GM21529 (cell line): ENCODE data around the gene DPPA5.
"Not testable (repeated sequence)": the region's sequence is repeated elsewhere in the genome, so short reads cannot be mapped to it uniquely, and the experiment has no call there.

Source experiments
- ATAC-seq: cut with Tn5 transposase; IDR thresholded peaks from one replicate; pipeline ENCODE4 v1.9.1; 2021; ENCODE audit not compliant: unreplicated experiment

Gene DPPA5

GRCh38 chr6:73364549-73364948 is 10.5 kb upstream of the DPPA5 start:
- no peak for ATAC-seq

GRCh38 chr6:73364121-73364520 is 10.0 kb upstream of the DPPA5 start:
- no peak for ATAC-seq

- no peak for ATAC-seq
These were observed 9.4 kb upstream of the DPPA5 start for GRCh38 chr6:73363537-73363875.

GRCh38 chr6:73362869-73363536 is 8.9 kb upstream of the DPPA5 start:
- ATAC-seq = no peak

- ATAC-seq = no peak
These were observed 8.3 kb upstream of the DPPA5 start, which contains the start of gene KHDC3L for GRCh38 chr6:73362358-73362757. TSS of gene KHDC3L (plus strand) at chr6:73362658. CDS start at chr6:73362730, 72 bp downstream.

- no peak for ATAC-seq
These were observed 4.8 kb downstream of the DPPA5 start for GRCh38 chr6:73349311-73349710.

- no peak for ATAC-seq
These were observed 5.4 kb downstream of the DPPA5 start for GRCh38 chr6:73348550-73349204.

GRCh38 chr6:73343164-73343563 is 10.9 kb downstream of the DPPA5 start:
- ATAC-seq = no peak

- no peak for ATAC-seq
These were observed 11.9 kb downstream of the DPPA5 start for GRCh38 chr6:73342174-73342573.

- no peak for ATAC-seq
These were observed 12.7 kb downstream of the DPPA5 start for GRCh38 chr6:73341335-73341734.

GRCh38 chr6:73340048-73340447 is 14.0 kb downstream of the DPPA5 start:
- no peak for ATAC-seq

GRCh38 chr6:73339340-73339739 is 14.7 kb downstream of the DPPA5 start:
- no peak for ATAC-seq

- ATAC-seq = peak; percentile 70
These were observed 24.9 kb downstream of the DPPA5 start for GRCh38 chr6:73329201-73329600.

GRCh38 chr6:73328790-73329189 is 25.3 kb downstream of the DPPA5 start:
- ATAC-seq = no peak

GRCh38 chr6:73325656-73326055 is 28.4 kb downstream of the DPPA5 start:
- no peak for ATAC-seq

- ATAC-seq = no peak
These were observed 30.8 kb downstream of the DPPA5 start for GRCh38 chr6:73323323-73323722.

GRCh38 chr6:73314577-73315492 is 39.2 kb downstream of the DPPA5 start:
- ATAC-seq = no peak

- not testable (repeated sequence) for ATAC-seq
These were observed 43.6 kb downstream of the DPPA5 start for GRCh38 chr6:73310503-73310845.

GRCh38 chr6:73309785-73310502 is 44.1 kb downstream of the DPPA5 start:
- peak; percentile 96 for ATAC-seq

- no peak for ATAC-seq
These were observed 44.6 kb downstream of the DPPA5 start for GRCh38 chr6:73309535-73309784.

- ATAC-seq = no peak
These were observed 45.2 kb downstream of the DPPA5 start for GRCh38 chr6:73308712-73309534.
